Endothelial cell of umbilical vein (primary cell): ENCODE data around the gene ETNK2. TPM values are rescaled to one million over a fixed set of nuclear protein-coding genes. Genes with fewer than 3 reads are reported as not detected.

ENCODE experiments used
- BruUV-seq: library from RNA; stranded (reverse); fragments of 400-500 nt; replicated peaks from 2 replicates; lab custom pipeline; 2021; lab: Mats Ljungman, UMichigan
- CTCF ChIA-PET: fragments of 300-600, 350-600 bp; sonication (Branson Sonifier 250); formaldehyde crosslinking; loops from one replicate; lab custom pipeline; 2021; ENCODE audit warnings: antibody characterized with exemption, inconsistent platforms; lab: Charles Lee
- POLR2A ChIA-PET: fragments of 300-600, 350-600 bp; sonication (Branson Sonifier 250); formaldehyde crosslinking; loops from one replicate; lab custom pipeline; 2021; ENCODE audit warnings: antibody characterized with exemption, inconsistent platforms; lab: Charles Lee
- DNase-seq: peaks from one replicate; pipeline ENCODE4 v3.0.0-alpha.2; 2011; ENCODE audit warnings: low read depth, low spot score
- FAIRE-seq: peaks from 2 replicates; lab custom pipeline; 2011; peaks lifted over from hg19 to GRCh38; lab: Jason Lieb, UNC
- H2AFZ ChIP-seq: 2 replicates; pipeline ENCODE4 v1.6.0; 2012; ENCODE audit warnings: low read depth, low read length, control low read depth, inconsistent platforms
- H3K27ac ChIP-seq: 2 replicates; pipeline ENCODE4 v1.5.1; 2011; ENCODE audit warnings: low read depth, mild to moderate bottlenecking, control low read depth, low read length, moderate library complexity; ENCODE audit not compliant: insufficient read depth
- H3K27me3 ChIP-seq, 2 experiments: 2 replicates each; pipeline versions ENCODE4 v1.6.0 to v1.6.1; 2011; ENCODE audit warnings: low read length in 2 of 2, mixed read lengths in 1 of 2; ENCODE audit not compliant: control insufficient read depth in 2 of 2, insufficient read depth in 2 of 2
- H3K36me3 ChIP-seq, 2 experiments: 2 replicates in 1 of 2; 3 replicates in 1 of 2; pipeline ENCODE4 v1.5.1; 2011; ENCODE audit warnings: low read length in 2 of 2, mild to moderate bottlenecking in 1 of 2, moderate library complexity in 1 of 2; ENCODE audit not compliant: control insufficient read depth in 2 of 2, insufficient read depth in 2 of 2; ENCODE audit errors: extremely low read depth in 1 of 2
- H3K4me1 ChIP-seq: 3 replicates; pipeline ENCODE4 v1.5.1; 2011; ENCODE audit warnings: mild to moderate bottlenecking, low read length; ENCODE audit not compliant: control insufficient read depth, insufficient read depth; ENCODE audit errors: extremely low read depth
- H3K4me2 ChIP-seq: 2 replicates; pipeline ENCODE4 v1.6.1; 2011; ENCODE audit warnings: low read length, control low read depth, mixed read lengths; ENCODE audit not compliant: insufficient read depth
- H3K4me3 ChIP-seq, 3 experiments: fragments of 200-600 bp in 1 of 3; sonication (generic), shearing (Covaris generic) in 1 of 3; replicated peaks in 1 of 3; 2 replicates each; pipeline ENCODE4 v1.5.1; 2011 to 2016; ENCODE audit warnings: control low read depth in 3 of 3, low read length in 3 of 3, mild to moderate bottlenecking in 2 of 3, inconsistent platforms in 1 of 3, low read depth in 1 of 3, moderate library complexity in 1 of 3; ENCODE audit not compliant: insufficient read depth in 1 of 3
- H3K79me2 ChIP-seq: 2 replicates; pipeline ENCODE4 v1.6.0; 2012; ENCODE audit warnings: low read length, inconsistent platforms; ENCODE audit not compliant: control insufficient read depth, insufficient read depth
- H3K9ac ChIP-seq: replicated peaks from 2 replicates; pipeline ENCODE3; 2011; ENCODE audit warnings: low read length, control low read depth; ENCODE audit not compliant: insufficient read depth; ENCODE audit errors: extremely low read depth
- H3K9me1 ChIP-seq: replicated peaks from 3 replicates; pipeline ENCODE4 v1.6.0; 2011; ENCODE audit warnings: mild to moderate bottlenecking, low read length; ENCODE audit not compliant: control insufficient read depth, insufficient read depth; ENCODE audit errors: extremely low read depth
- H3K9me3 ChIP-seq: replicated peaks from 2 replicates; pipeline ENCODE4 v1.5.1; 2012; ENCODE audit warnings: low read length, inconsistent platforms; ENCODE audit not compliant: control insufficient read depth, insufficient read depth
- H4K20me1 ChIP-seq: replicated peaks from 2 replicates; pipeline ENCODE3; 2011; ENCODE audit warnings: mild to moderate bottlenecking, low read length; ENCODE audit not compliant: control insufficient read depth, insufficient read depth; ENCODE audit errors: extremely low read depth
- CTCF ChIP-seq, 2 donors: IDR thresholded peaks; 1 replicate in 1 of 2; 2 replicates in 1 of 2; pipeline ENCODE4 v1.5.1; 2011; ENCODE audit warnings: low read length in 2 of 2, mild to moderate bottlenecking in 2 of 2, moderate library complexity in 2 of 2, control low read depth in 1 of 2, inconsistent platforms in 1 of 2, low read depth in 1 of 2; ENCODE audit not compliant: insufficient read depth in 1 of 2; ENCODE audit errors: extremely low read depth in 1 of 2
- EZH2 ChIP-seq: IDR thresholded peaks from 2 replicates; pipeline ENCODE4 v1.6.1; 2012; ENCODE audit warnings: borderline replicate concordance, low read depth, mild to moderate bottlenecking, moderate library complexity, low read length, inconsistent platforms; ENCODE audit not compliant: severe bottlenecking
- FOS ChIP-seq: IDR thresholded peaks from 2 replicates; pipeline ENCODE4 v1.6.1; 2011; ENCODE audit warnings: mild to moderate bottlenecking, low read length, moderate library complexity, borderline replicate concordance; ENCODE audit not compliant: insufficient read depth
- GATA2 ChIP-seq: IDR thresholded peaks from 2 replicates; pipeline ENCODE4 v1.7.0; 2011; ENCODE audit warnings: low read depth, mild to moderate bottlenecking, moderate library complexity, mixed read lengths, low read length; ENCODE audit not compliant: insufficient read length, insufficient read depth
- JUN ChIP-seq: IDR thresholded peaks from 2 replicates; pipeline ENCODE4 v1.6.1; 2011; ENCODE audit warnings: borderline replicate concordance, low read depth; ENCODE audit not compliant: insufficient read length, insufficient read depth
- MAX ChIP-seq: IDR thresholded peaks from 2 replicates; pipeline ENCODE4 v1.6.1; 2011; ENCODE audit not compliant: insufficient read depth, insufficient read length
- MYC ChIP-seq: IDR thresholded peaks from one replicate; pipeline ENCODE4 v1.6.1; 2011; ENCODE audit warnings: mild to moderate bottlenecking, low read depth, low read length
- POLR2A ChIP-seq: IDR thresholded peaks from 2 replicates; pipeline ENCODE4 v1.6.1; 2012; ENCODE audit warnings: low read depth, mild to moderate bottlenecking, control low read depth, low read length
- POLR2AphosphoS5 ChIP-seq: IDR thresholded peaks from 2 replicates; pipeline ENCODE4 v1.6.1; 2012; ENCODE audit warnings: low read depth, mild to moderate bottlenecking, control low read depth, low read length, moderate library complexity; ENCODE audit not compliant: insufficient read depth
- dilution Hi-C: fragments of 300-500 bp; cut with MboI; formaldehyde crosslinking; loops from one replicate; pipeline ENCODE4 v1.15.0; 2019; ENCODE audit warnings: low sequenced_read_pairs; ENCODE audit not compliant: extremely low pct_ligation_motif_present
- intact Hi-C: fragments of 100-400 bp; cut with micrococcal nuclease; formaldehyde crosslinking; loops from one replicate; pipeline ENCODE4 v1.10.0; 2022
- polyA plus RNA-seq, 4 experiments: library from polyadenylated mRNA; depleted of rRNA in 3 of 4; stranded (reverse) in 3 of 4; unstranded in 1 of 4; fragments of >200 nt; gene quantifications; 2 replicates each; pipeline versions ENCODE4 v1.2.1 to v1.2.3, GENCODE V29; 2011 to 2012; ENCODE audit warnings: missing spikeins in 1 of 4
- total RNA-seq: library from RNA; stranded (reverse); gene quantifications from 2 replicates; pipeline ENCODE4 v1.2.3, GENCODE V29; 2021

The ETNK2 gene
- total and polyA plus RNA-seq, 2 donors (not counting 3 experiments of a cell fraction or from before 2014, with no cell fraction given), result 13.5 to 27.5 TPM

GRCh38 chr1:204191456-204191855 lies 39.6 kb upstream of the ETNK2 start:
- no peaks in the 10 kb centered on the region for H3K9me3 ChIP-seq
- intact Hi-C loops (loop anchor here (1.0 kb wide), 2 partner anchors 16 to 19 kb away; no protein-coding TSS in a partner anchor), dilution Hi-C loops (no loop called here)
- no peaks in the 10 kb centered on the region for H3K27me3 ChIP-seq
- no peak for DNase-seq
- POLR2A ChIA-PET, result interaction anchor here (0.9 kb wide), 1 partner anchor 186 kb away, joined by 3 read pairs; no protein-coding TSS in a partner anchor
- no TSS peak for BruUV-seq
- peak overlapping the region; percentile 90 for H3K27ac ChIP-seq
- H3K9ac ChIP-seq, result no peak overlapping the region
- H4K20me1 ChIP-seq, result no peaks in the 10 kb centered on the region
- peaks cover 32% of the 10 kb centered on the region for H3K4me1 ChIP-seq
- FAIRE-seq, result no peak
- no peak overlapping the region for H3K4me2 ChIP-seq
- no peaks in the 10 kb centered on the region for H3K9me1 ChIP-seq
- CTCF ChIA-PET, result interaction anchor here (1.1 to 7.2 kb wide), 9 partner anchors 10 to 320 kb away, joined by 3 to 85 read pairs (median 6); no protein-coding TSS in a partner anchor
- H3K79me2 ChIP-seq, result no peaks in the 10 kb centered on the region
- H3K4me3 ChIP-seq, result no peak overlapping the region
- H2AFZ ChIP-seq, result peak overlapping the region; percentile 66
- no peaks in the 10 kb centered on the region for H3K36me3 ChIP-seq
- TF ChIP-seq CTCF (IDR thresholded peaks at IDR 0.05; ENCODE audit: extremely low read depth in 1 of 2, insufficient read depth in 1 of 2, low read depth in 1 of 2, low read length in 2 of 2), result no peak
- TF ChIP-seq MAX, result no peak
- no peak for TF ChIP-seq POLR2A
- TF ChIP-seq JUN, result no peak
- no peak for TF ChIP-seq GATA2
- no peak for TF ChIP-seq POLR2AphosphoS5
- TF ChIP-seq MYC, result no peak
- no peak for TF ChIP-seq EZH2
- TF ChIP-seq FOS, result no peak
